HG03571 (cell line): ENCODE measurements around the gene EGF.
"Not testable (repeated sequence)": the region's sequence is repeated elsewhere in the genome, so short reads cannot be mapped to it uniquely, and the experiment has no call there.

ENCODE experiments used
- ATAC-seq: cut with Tn5 transposase; IDR thresholded peaks from one replicate; pipeline ENCODE4 v1.9.1; 2021; ENCODE audit not compliant: unreplicated experiment

EGF gene

GRCh38 chr4:109912706-109913595 is at the start of gene EGF:
TSS of gene EGF (plus strand) at chr4:109912883. CDS start at chr4:109913336, 453 bp downstream.
- ATAC-seq = no peak

DNA sequence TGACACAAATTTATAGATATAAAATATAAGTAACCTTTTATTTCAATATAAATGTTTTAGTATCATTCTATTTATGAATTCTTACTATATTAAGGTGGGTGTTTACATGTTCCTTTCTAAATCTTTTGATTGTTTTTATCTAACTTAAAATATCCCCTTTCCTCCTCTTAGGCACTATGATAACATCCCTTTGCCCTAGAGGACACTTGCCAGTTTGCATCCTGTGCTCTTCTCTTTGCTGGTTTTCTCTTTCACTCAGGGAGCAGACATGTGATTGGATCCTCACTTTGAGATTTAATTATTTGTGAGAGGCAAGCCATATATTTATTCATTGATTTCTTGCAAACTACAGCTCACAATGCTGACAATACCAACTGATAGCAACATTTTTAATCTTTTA is 48.5 kb upstream of the EGF start:
- ATAC-seq = no peak

DNA sequence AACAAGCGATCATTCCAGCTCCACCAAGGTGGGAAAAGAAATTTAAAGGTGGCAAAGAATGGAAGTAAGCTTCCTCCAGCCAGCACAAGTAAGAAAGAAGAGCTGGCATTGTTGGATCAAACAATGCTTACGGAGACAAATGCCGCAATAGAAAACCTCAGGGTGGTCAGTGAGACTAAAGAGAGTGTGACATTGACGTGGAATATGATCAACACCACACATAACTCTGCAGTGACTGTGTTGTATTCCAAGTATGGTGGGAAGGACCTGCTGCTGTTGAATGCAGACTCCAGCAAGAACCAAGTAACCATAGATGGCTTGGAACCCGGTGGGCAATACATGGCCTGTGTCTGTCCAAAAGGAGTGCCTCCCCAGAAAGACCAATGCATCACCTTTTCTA is 42.6 kb upstream of the EGF start:
- no peak for ATAC-seq

DNA sequence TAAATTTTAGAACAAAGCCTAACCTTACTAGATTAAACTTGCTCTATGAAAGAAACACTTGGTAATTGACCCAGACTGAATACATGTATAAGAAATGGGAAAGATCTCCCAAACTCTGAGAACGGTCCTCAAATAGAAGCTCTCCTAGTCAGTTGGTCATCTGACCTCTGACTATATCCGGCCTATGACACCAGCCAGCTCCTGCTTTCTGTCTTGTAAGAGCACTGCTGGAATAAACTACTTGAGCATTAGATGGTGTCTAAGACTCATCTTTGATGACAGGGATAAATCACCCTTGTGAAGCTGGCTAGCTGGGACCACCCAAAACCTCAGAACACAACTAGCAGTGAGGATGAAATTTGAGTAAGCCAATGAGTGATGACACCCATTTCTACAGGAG is 40.6 kb upstream of the EGF start:
- no peak for ATAC-seq

DNA sequence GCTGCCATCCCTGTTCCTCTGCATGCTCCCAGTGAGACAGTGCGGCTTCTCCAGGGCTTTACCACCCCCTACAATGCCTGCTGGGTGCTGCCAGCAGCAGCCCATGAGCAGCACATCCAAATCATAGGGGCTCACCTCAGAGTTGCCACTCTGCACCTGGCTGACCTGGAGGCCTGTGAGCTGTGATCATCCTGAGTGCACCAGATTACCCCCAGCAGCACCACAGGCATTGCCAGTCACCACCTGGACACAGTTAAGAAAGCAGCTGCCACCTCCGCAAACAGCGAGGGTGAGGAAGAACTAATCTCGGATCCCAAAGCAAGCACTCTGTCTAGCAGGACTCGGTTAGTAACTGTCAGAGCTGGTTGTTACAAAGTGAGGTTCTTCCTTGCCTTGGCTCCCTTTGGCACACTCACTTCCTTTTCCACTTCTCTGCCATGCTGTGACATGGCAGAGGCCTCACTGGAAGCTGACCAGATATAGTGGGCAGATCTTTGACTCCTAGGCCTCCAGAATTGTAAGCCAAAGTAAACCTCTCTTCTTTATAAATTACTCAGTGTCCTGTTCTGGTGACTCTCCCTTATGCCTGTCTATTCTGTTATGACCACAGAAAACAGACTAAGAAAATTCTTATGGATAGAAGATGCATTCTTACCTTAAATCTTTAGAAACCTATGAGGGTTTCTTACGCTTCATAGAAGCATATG is 39.6 kb upstream of the EGF start:
- no peak for ATAC-seq

DNA sequence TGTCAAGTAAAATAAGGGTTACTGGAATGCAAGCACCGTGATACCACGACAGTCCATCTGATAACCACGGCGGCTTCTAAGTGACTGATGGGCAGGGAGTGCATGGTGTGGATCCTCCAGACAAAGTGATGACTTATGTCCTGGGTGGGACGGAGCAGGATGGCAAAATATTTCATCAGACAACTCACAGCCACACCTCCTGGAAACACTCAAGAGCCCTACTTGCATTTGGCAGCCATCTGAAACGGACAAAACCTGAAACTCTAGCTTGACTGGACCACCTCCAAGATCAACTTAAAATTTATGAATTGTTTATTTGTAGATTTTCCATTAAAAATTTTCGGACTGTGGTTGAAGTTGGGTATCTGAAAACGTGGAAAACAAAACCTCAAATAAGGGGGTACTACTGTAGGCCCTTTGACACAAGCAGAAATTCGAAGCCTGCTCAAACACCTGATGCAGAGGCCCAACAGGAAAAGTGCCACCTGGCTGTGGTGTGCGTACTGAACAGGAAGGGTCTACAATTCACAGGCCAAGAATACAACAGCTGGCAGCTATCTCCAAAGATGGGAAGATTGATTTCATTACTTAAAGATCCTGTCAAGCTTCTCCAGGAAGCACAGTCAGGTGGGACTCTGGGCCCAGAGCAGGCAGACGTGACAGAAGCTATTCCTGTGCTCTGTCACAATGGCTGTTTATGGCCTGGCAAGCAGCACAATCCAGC is 38.7 kb upstream of the EGF start:
- ATAC-seq = no peak

GRCh38 chr4:109875106-109875505 is 37.6 kb upstream of the EGF start:
- ATAC-seq = no peak

GRCh38 chr4:109875553-109875952 is 37.1 kb upstream of the EGF start:
- not testable (repeated sequence) for ATAC-seq

DNA sequence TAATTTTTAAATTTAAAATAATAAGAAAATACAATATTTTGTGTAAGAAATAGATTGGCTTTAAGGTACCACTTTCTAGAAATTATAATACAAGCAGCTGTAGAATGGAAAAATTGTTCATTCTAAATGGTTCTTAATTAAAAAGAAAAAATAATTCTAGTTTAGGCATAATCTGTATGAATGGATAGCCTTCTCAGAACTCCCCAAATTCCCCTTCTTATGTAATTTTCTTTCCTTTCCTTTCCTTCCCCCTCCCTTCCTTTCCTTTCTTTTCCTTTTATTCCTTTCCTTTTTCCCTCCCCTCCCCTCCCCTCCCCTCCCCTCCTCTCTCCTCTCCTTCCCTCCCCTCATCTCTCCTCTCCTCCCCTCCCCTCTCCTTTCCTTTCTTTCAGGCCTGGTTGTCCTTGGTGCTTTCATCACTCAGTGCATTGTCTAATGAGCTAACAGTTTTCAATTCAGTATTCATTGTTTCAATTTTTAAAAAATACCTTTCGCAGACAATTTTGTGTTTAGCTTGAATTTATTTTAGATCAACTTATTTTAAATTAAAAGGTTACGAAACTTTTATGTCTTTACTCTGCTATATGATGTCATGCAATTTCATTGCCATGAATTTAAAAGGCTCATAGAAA is 35.9 kb upstream of the EGF start:
- no peak for ATAC-seq

DNA sequence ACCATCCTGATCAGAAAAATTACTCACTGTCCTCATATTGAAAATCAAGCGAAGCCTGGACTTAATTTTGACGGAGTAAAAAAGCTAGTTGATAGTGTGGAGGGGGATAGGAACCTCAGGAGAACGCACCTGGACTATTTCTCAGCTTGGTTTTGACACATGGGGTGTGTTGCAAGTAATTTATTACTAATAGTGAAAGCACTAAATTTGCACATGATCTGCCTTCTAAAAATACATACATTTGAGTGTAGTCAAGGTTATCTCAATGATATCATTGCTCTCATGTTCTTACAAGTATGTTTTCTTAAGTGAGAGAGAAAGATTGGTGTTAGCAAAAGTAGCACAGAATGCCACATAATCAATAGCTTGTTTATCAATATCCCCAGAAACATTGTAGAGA is 35.3 kb upstream of the EGF start:
- no peak for ATAC-seq

- ATAC-seq = no peak
Measured at GRCh38 chr4:109878355-109878754, 34.3 kb upstream of the EGF start.

DNA sequence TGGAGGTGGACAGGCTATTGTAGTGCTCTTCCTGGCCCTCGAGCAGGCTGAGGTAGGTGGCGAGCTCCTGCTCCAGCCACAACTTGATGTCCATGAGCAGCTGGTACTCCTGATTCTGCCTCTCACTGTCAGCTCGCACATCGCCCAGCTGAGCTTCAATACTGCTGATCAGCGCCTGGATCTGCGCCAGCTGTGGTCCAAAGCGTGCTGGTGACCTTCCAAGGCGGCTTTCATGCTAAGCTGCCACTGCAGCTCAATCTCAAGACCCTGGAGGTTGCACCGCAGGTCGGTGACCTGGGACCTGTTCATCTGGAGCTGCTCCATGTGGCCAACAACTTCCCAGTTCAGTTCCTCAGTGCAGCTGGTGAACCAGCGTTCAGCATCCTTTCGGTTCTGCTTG is 33.6 kb upstream of the EGF start:
- no peak for ATAC-seq

DNA sequence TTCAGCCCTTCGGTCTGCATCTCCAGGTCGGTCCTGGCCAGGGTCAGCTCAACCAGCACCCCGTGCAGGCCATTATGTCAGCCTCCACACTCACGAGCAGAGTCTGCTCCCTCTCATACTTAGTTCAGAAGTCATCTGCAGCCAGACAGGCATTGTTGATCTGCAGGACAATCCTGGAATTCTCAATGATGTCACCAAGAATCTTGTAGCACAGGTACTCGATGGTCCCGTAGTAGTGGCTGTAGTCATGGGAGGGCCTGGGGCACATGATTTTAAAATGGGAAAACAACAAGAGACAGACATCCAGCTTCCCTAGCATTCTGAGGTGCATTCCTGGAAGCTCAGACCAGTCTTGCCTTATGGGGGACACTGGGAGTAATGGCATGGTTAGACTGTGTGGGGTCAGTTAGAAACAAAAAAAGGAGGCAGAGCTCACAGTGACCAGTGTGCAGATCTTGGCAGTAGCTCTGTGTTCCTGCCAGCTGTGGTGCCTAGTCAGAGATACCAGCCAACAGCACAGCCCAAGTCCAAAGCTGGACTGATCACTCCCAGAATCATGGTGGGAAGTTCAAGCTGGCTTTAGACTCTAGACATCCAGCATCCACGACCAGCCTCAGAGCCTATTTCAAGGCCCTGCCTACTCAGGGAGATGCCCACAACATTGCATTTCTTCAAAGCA is 32.9 kb upstream of the EGF start:
- no peak for ATAC-seq

GRCh38 chr4:109886303-109886702 is 26.4 kb upstream of the EGF start:
- ATAC-seq = no peak

DNA sequence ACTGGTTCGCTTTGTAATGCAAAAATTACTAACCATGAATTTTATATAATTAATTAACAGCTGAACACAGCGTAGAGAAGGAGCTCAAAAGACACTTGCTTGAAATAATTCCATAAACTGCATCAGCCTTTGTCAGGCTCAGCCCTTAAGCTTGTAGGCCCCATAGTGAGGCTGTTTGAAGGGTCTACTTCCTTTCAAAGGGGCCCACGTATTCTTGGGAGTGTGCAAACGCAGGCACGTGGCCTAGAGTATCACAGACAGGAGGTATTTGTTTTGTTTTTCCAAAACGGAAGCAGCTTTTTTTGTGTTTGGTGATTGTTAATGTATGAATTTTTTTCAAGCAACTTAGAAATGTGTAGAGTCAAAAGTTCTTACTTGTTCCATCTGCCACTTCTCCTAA is 25.6 kb upstream of the EGF start:
- ATAC-seq = no peak

- ATAC-seq = no peak
Measured at GRCh38 chr4:109890076-109890475, 22.6 kb upstream of the EGF start.

DNA sequence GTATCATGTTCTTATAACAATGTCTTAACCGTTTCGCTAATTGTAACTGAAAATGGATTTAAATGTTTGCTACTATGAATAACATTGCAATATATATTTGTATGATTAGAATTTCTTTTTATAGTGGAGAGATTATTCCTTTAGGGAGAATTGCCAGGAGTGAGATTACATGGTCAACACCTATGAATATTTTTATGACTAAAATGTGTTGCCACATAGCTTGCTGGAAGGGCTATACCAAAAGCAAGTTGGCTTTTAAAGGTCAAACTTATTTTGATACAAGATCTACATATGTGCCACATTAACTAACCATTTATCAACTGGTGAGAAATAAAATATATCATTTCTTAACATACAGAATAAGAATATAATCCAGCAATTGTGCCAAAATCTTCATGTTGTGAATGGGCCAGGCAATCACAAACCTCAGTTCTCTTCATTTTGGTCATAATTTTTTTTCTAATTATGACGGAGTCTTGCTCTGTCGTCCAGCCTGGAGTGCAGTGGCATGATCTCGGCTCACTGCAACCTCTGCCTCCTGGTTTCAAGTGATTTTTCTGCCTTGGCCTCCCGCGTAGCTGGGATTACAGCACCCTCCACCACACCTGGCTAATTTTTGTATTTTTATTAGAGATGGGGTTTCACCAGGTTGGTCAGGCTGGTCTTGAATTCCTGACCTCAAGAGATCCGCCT is 10.0 kb upstream of the EGF start:
- ATAC-seq = no peak

GRCh38 chr4:109908731-109909130 is 4.0 kb upstream of the EGF start:
- no peak for ATAC-seq

DNA sequence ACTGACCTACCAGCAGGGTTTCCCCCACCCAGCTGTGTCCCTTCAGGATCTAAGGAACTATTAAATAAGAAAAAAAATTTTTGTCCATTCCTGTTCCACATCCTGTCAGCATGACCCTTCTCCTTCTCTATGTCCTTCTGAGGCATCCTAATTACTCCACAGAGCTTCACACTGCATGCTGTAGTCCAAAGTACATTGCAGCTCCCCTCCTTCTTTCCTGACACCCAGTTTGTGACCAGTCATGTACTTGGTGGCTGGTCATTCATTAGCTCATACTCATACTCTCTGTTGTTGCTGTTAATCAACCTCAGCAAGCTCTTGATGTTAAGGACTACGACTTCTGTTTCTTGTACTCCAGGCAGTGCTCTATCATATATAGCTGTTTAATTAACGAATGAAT is 2.4 kb upstream of the EGF start:
- no peak for ATAC-seq

DNA sequence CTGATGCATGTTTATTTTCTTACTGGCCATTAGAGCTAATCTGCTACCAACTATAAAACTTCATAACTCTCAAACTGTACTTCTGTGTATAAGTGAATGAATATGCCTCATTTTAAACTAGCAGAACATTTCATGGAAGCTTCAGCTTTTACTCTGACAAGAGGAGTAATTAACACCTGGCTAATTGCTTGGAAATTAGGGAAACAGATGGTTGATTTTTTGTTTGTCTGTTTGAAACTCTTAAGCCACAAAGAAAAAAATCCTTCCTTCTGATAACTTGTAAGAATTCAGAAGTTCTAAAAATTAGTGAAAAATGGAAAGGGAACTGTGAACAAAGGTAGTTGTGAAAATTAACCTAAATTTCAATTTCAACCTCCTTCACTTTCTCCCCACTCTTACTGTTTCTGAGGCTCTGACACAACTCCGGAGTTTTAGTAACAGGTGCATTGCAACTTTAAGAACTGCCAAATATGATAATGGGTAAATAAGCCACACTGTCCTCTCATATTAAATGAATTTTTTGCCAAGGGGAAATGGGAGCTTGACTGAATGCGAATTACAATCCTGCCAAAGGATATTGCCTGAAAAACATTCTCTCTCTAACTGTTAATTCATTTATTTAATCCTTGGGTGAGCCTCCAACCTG is 1.0 kb downstream of the EGF start:
- ATAC-seq = no peak
